Left lung (tissue), 10 donors: ENCODE data around the gene EXTL1. TPM values are rescaled to one million over a fixed set of nuclear protein-coding genes. Genes with fewer than 3 reads are reported as not detected.

Experiments
- ATAC-seq: fragments of 200-7000 bp; cut with Tn5 transposase; one replicate; pipeline ENCODE4 v1.9.1; 2020; ENCODE audit warnings: moderate library complexity
- DNase-seq, 4 donors: peaks; one replicate each; pipeline ENCODE4 v3.0.0-alpha.2; 2013 to 2020
- H3K27ac ChIP-seq, 2 donors: fragments of 200-600 bp; sonication (generic) in 1 of 2; one replicate each; pipeline versions ENCODE4 v1.5.0 to v1.8.0; 2020 to 2021
- H3K27me3 ChIP-seq, 2 donors: fragments of 200-600 bp; sonication (generic) in 1 of 2; one replicate each; pipeline versions ENCODE4 v1.5.0 to v1.8.0; 2020 to 2021
- H3K36me3 ChIP-seq, 2 donors: fragments of 200-600 bp; sonication (generic) in 1 of 2; one replicate each; pipeline versions ENCODE4 v1.5.0 to v1.8.0; 2020 to 2021
- H3K4me1 ChIP-seq, 2 donors: fragments of 200-600 bp; one replicate each; pipeline ENCODE4 v1.8.0; 2021
- H3K4me3 ChIP-seq, 2 donors: fragments of 200-600 bp; sonication (generic) in 1 of 2; one replicate each; pipeline versions ENCODE4 v1.5.0 to v1.8.0; 2020 to 2021; ENCODE audit warnings: mild to moderate bottlenecking in 1 of 2
- H3K9me3 ChIP-seq, 2 donors: fragments of 200-600 bp; sonication (generic) in 1 of 2; one replicate each; pipeline versions ENCODE4 v1.5.0 to v1.8.0; 2020 to 2021
- intact Hi-C, 2 donors: fragments of 100-400 bp; cut with DNase I; formaldehyde crosslinking; loops; one replicate each; pipeline versions ENCODE4 v1.11.2 to v1.14.2; 2022
- polyA plus RNA-seq, 6 donors: library from polyadenylated mRNA; unstranded; fragments of 120-200 nt; gene quantifications; one replicate each; pipeline ENCODE4 v1.2.1, GENCODE V29; 2013; ENCODE audit not compliant: insufficient read length in 6 of 6
- total RNA-seq, 2 donors: library from RNA; stranded (reverse); fragmentation: NEBNext Ultra II Directional; extraction: Animal tissue kit (Norgen Biotek cat#: 25700); gene quantifications; one replicate each; pipeline ENCODE4 v1.2.1, GENCODE V29; 2021
- TF ChIP-seq, protein P1 (sequence below), 2 donors: fragments of 200-600 bp; sonication (generic) in 1 of 2; IDR thresholded peaks; one replicate each; pipeline versions ENCODE4 v1.5.0 to v1.8.0; 2021; ENCODE audit warnings: antibody characterized with exemption in 2 of 2
- donor health status: DM: no; HTN: yes; CAD: no.
- donor health status: DM: no; HTN: no; CAD: no.

EXTL1 gene
- total and polyA plus RNA-seq, 8 donors = 0.13 to 1.0 (median 0.79) TPM

DNA sequence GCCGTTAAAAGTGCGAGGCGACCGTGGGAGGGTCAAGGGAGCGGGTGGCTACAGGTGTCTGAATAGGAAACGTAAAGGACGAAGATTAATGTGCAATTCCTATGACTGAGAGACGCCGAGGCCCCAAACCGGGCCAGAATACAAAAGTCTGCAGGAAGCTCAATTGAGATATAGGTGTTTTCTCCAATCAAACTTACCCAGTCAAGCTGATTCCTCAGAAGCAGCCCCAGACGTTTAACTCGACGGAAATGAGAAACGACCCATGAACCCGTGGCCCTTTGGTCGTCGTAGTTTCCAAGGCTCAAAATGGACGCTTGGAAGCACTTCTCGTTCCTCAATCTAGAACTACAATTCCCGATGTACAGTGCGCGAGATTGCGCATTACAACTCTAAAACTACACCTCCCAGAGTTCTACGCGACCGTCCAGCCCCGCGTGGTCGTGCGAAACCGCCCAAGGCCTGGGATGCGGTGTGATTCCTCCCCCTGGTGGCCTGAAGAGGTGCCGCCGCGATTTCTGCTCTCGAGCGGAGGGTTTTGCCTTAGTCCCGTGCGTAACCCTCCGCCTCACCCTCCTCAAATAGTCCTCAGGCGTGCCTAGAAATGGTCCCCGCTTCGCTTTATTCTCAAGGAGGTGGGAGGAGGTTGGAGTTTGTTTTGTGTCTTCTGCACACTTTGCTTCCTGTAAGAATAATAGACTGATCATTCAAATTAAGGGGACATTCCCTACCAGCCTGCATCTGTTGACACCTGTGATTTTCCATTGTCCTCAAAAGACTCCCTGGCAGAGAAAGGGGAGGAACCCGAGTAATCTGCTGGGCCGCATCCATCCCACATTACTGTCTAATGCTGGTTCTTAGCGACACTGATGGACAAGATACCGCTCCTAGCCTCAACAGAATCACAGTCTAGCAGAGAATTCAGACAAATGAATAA, 23.5 kb upstream of the EXTL1 start, which contains the start of gene PAFAH2:
TSS of gene PAFAH2 (minus strand) at position 236 of the 934 bp plus-strand sequence. CDS start 7,247 bp downstream, outside the sequence.
- TF ChIP-seq, protein P1, sequence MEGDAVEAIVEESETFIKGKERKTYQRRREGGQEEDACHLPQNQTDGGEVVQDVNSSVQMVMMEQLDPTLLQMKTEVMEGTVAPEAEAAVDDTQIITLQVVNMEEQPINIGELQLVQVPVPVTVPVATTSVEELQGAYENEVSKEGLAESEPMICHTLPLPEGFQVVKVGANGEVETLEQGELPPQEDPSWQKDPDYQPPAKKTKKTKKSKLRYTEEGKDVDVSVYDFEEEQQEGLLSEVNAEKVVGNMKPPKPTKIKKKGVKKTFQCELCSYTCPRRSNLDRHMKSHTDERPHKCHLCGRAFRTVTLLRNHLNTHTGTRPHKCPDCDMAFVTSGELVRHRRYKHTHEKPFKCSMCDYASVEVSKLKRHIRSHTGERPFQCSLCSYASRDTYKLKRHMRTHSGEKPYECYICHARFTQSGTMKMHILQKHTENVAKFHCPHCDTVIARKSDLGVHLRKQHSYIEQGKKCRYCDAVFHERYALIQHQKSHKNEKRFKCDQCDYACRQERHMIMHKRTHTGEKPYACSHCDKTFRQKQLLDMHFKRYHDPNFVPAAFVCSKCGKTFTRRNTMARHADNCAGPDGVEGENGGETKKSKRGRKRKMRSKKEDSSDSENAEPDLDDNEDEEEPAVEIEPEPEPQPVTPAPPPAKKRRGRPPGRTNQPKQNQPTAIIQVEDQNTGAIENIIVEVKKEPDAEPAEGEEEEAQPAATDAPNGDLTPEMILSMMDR (IDR thresholded peaks at IDR 0.05) = peak; percentile 91 to 98
- H3K27ac ChIP-seq = peak within 1 kb of the TSS; percentile 84 to 94
- DNase-seq = peak; percentile 97 to 99 (median 98)
- peak within 1 kb of the TSS; percentile 58 to 67 for H3K4me3 ChIP-seq
- peaks cover 6 to 22% of the 10 kb centered on the region in 2 donors for H3K4me1 ChIP-seq
- no peaks in the 10 kb centered on the region for H3K9me3 ChIP-seq
- peak; percentile 99 for ATAC-seq
- no peaks in the 10 kb centered on the region for H3K36me3 ChIP-seq
- H3K27me3 ChIP-seq = no peaks in the 10 kb centered on the region
- intact Hi-C loops = loop anchor here in 1 of 2 donors (5.0 kb wide), 1 partner anchor 101 kb away; no protein-coding TSS in a partner anchor

DNA sequence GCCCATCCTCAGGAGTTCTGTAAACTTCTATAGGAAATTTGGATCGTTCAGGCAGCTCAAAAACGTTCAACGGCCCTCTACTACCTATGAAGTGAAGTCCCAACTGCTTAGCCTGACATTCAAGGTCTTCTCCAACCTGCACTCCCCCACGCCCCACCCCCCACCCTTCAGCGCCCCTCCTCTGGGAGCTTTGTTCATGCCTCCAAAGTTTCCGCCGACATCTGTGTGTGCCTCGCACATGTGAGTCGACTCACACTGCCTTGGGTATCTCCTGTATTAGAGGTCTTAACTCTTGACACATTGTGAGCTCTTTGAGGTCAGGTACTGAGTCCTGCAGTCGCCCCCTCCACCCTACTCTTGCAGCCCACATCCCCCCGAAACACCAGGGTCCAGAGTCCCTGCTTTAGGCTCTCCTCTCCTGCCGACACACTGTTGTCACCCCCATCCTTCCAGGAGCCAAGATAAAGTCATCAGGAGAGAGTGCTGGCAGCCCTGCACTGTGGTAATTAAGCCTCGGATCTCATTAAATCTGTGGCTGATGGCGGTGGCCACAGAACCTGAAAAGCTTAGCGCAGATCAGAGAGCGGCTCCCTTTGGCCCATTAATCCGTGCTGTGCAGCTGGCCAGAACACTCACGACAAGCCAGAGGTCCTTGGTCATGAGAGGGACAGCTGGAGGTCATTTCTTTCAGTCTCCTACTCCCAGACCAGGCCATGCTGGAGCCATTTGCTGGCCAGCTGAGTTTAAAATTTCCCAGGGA, 22.4 kb upstream of the EXTL1 start:
- intact Hi-C loops = loop anchor here in 1 of 2 donors (5.0 kb wide), 1 partner anchor 102 kb away; no protein-coding TSS in a partner anchor
- ATAC-seq (no peak), DNase-seq (no peak)
- Histone ChIP-seq H3K4me3 (no peak overlapping the region), H3K36me3 (no peaks in the 10 kb centered on the region), H3K27me3 (no peaks in the 10 kb centered on the region), H3K4me1 (peaks cover 6 to 22% of the 10 kb centered on the region in 2 donors), H3K9me3 (no peaks in the 10 kb centered on the region), H3K27ac (no peak overlapping the region)
- TF ChIP-seq, protein P1 (IDR thresholded peaks at IDR 0.05) = no peak

DNA sequence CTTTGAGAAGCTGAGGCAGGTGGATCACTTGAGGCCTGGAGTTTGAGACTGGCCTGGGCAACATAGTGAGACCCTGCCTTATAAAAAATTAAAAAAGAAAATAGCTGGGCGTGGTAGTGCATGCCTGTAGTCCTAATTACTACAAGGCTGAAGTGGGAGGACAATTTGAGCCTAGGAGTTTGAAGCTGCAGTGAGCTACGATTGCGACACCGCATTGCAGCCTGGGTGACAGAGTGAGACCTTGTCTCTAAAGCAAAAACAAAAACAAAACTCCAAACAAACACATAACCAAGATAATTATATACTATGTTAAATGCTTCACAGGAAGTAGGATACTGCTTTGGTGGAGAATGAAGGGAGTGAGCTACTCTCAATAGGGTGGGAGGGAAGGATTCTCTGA, 18.3 kb upstream of the EXTL1 start:
- Histone ChIP-seq H3K4me1 (peaks cover 0 to 6% of the 10 kb centered on the region in 2 donors), H3K27ac (no peak overlapping the region), H3K36me3 (no peaks in the 10 kb centered on the region), H3K9me3 (no peaks in the 10 kb centered on the region), H3K27me3 (no peaks in the 10 kb centered on the region), H3K4me3 (no peak overlapping the region)
- no peak for DNase-seq
- no peak for ATAC-seq
- TF ChIP-seq, protein P1 (IDR thresholded peaks at IDR 0.05) = no peak
- intact Hi-C loops = no loop called here

DNA sequence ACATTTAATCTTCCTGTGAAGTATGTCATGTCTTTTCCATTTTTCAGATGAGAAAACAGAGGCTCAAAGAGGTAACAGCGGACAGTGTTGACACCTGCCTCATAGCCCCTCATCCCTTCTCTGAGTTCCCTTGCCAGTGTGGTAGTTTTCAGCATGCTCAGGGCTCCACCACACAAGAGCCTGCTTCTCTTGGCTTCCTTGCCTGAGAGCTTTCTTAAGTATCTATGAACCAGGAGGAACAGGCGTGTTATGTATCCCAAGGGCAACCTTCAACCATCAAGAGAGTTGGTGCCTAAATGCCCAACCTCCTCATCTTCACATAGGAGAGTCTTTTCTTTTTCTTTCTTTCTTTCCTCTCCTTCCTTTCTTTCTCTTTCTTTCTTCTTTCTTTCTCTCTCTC, 17.8 kb upstream of the EXTL1 start:
- no peaks in the 10 kb centered on the region for H3K36me3 ChIP-seq
- TF ChIP-seq, protein P1 (IDR thresholded peaks at IDR 0.05) = no peak
- no peaks in the 10 kb centered on the region for H3K27me3 ChIP-seq
- no peak overlapping the region for H3K4me3 ChIP-seq
- intact Hi-C loops = no loop called here
- H3K9me3 ChIP-seq = no peaks in the 10 kb centered on the region
- DNase-seq (no peak), ATAC-seq (no peak)
- no peak overlapping the region for H3K27ac ChIP-seq
- peaks cover 0 to under 1% of the 10 kb centered on the region in 2 donors for H3K4me1 ChIP-seq
